Measurements from ENCODE around the gene SLC37A1. TPM values are rescaled to one million over a fixed set of nuclear protein-coding genes. Genes with fewer than 3 reads are reported as not detected.

The SLC37A1 gene
- total RNA-seq, 1 donor: 1.7 TPM

- H3K4me3 ChIP-seq (ENCODE audit: low read depth, low read length): no peak overlapping the region
- no peak for DNase-seq (ENCODE audit: low read depth)
- no peak for TF ChIP-seq CTCF (IDR thresholded peaks at IDR 0.05; ENCODE audit: insufficient read depth, low read depth, low read length)
These were observed 9.9 kb upstream of the SLC37A1 start for GRCh38 chr21:42503711-42504110.

- no peak overlapping the region for H3K4me3 ChIP-seq (ENCODE audit: low read depth, low read length)
- TF ChIP-seq CTCF (IDR thresholded peaks at IDR 0.05; ENCODE audit: insufficient read depth, low read depth, low read length): no peak
These were observed 8.4 kb upstream of the SLC37A1 start for GRCh38 chr21:42505090-42505726.

GRCh38 chr21:42507418-42507817 is 6.2 kb upstream of the SLC37A1 start:
- no peak for TF ChIP-seq CTCF (IDR thresholded peaks at IDR 0.05; ENCODE audit: insufficient read depth, low read depth, low read length)
- no peak overlapping the region for H3K4me3 ChIP-seq (ENCODE audit: low read depth, low read length)
- no peak for DNase-seq (ENCODE audit: low read depth)

More at GRCh38 chr21:42505090-42505726, 8.4 kb upstream of the SLC37A1 start:
- no peak for DNase-seq (ENCODE audit: low read depth)

- no peak for TF ChIP-seq CTCF (IDR thresholded peaks at IDR 0.05; ENCODE audit: insufficient read depth, low read depth, low read length)
- no peak for DNase-seq (ENCODE audit: low read depth)
- H3K4me3 ChIP-seq (ENCODE audit: low read depth, low read length): no peak overlapping the region
These were observed 5.3 kb upstream of the SLC37A1 start for GRCh38 chr21:42508371-42508770.

- no peak for DNase-seq (ENCODE audit: low read depth)
These were observed 4.4 kb upstream of the SLC37A1 start for GRCh38 chr21:42509244-42509643.

GRCh38 chr21:42512346-42513034 is 1.2 kb upstream of the SLC37A1 start:
- no peak for DNase-seq (ENCODE audit: low read depth)
- TF ChIP-seq CTCF (IDR thresholded peaks at IDR 0.05; ENCODE audit: insufficient read depth, low read depth, low read length): no peak
- no peak overlapping the region for H3K4me3 ChIP-seq (ENCODE audit: low read depth, low read length)

More at GRCh38 chr21:42509244-42509643, 4.4 kb upstream of the SLC37A1 start:
- no peak overlapping the region for H3K4me3 ChIP-seq (ENCODE audit: low read depth, low read length)
- TF ChIP-seq CTCF (IDR thresholded peaks at IDR 0.05; ENCODE audit: insufficient read depth, low read depth, low read length): no peak
